ENCODE data around the gene ZNF821.

Gene ZNF821

DNA sequence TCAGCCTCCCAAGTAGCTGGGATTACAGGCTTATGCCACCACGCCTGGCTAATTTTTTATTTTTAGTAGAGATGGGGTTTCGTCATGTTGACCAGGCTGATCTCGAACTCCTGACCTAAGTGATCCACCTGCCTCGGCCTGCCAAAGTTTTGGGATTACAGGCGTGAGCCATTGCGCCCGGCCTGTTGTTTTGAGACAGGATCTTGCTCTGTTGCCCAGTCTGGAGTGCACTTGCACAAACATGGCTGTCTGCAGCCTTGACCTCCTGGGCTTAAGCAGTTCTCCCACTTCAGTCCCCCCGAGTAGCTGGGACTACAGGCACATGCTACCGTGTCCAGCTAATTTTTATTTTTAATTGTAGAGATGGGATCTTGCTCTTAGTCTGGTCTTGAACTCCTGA lies 20.3 kb upstream of the ZNF821 start:
- TF ChIP-seq, protein P1, sequence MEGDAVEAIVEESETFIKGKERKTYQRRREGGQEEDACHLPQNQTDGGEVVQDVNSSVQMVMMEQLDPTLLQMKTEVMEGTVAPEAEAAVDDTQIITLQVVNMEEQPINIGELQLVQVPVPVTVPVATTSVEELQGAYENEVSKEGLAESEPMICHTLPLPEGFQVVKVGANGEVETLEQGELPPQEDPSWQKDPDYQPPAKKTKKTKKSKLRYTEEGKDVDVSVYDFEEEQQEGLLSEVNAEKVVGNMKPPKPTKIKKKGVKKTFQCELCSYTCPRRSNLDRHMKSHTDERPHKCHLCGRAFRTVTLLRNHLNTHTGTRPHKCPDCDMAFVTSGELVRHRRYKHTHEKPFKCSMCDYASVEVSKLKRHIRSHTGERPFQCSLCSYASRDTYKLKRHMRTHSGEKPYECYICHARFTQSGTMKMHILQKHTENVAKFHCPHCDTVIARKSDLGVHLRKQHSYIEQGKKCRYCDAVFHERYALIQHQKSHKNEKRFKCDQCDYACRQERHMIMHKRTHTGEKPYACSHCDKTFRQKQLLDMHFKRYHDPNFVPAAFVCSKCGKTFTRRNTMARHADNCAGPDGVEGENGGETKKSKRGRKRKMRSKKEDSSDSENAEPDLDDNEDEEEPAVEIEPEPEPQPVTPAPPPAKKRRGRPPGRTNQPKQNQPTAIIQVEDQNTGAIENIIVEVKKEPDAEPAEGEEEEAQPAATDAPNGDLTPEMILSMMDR (IDR thresholded peaks at IDR 0.05; ENCODE audit: low read depth, low read length, missing control alignments): no peak
- in situ Hi-C loops (cut with HindIII; ENCODE audit: low sequenced_read_pairs): no loop called here
- H3K4me3 ChIP-seq (ENCODE audit: low read depth, low read length): no peak overlapping the region
- no peak for DNase-seq (ENCODE audit: low read depth)

DNA sequence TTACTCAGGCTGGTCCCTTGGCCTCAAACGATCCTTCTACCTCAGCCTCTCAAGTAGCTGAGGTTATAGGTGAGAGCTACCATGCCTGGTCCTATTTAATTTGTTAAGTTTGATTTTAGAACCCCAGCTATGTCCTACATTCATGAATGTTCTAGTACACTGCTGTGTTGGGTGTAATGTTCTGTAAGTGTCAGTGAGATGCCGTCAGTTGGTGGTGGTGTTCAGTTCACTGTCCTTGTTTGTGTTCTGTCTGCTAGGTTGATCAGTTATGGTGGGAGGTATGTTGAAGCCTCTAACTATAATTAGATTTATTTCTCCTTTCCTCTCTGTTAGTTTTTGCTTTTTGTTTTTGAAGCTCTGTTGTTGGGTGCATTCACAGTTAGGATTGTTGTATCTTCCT lies 19.6 kb upstream of the ZNF821 start:
- no peak for DNase-seq (ENCODE audit: low read depth)
- TF ChIP-seq, protein P1 (IDR thresholded peaks at IDR 0.05; ENCODE audit: low read depth, low read length, missing control alignments): no peak
- H3K4me3 ChIP-seq (ENCODE audit: low read depth, low read length): no peak overlapping the region
- in situ Hi-C loops (cut with HindIII; ENCODE audit: low sequenced_read_pairs): no loop called here

DNA sequence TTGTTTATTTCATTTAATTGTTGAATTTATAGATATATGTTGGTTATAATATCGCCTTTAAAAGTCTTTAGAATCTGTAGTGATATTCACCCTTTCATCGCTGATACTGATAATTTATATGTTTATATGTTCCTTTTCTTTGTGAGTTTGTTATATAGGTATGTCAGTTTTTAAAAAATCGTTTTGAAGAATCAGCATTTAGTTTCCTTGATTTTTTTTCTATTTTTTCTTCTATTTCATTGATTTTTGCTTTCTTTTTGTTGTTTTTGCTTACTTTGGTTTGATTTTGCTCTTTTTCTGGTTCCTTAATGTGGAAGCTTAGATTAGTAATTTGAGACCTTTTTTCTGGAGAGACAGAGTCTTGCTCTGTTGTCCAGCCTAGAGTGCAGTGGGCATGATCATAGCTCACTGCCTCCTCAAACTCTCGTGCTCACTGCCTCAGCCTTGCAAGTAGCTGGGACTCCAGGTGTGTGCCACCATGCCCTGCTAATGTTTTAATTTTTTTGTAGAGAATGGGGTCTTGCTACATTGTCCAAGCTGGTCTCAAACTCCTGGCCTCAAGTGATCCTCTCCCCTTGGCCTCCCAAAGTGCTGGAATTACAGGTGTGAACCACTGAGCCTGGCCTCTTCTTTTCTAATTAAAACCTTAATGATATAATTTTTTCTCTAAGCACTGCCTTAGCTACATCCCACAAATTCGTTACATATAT lies 18.8 kb upstream of the ZNF821 start:
- H3K4me3 ChIP-seq (ENCODE audit: low read depth, low read length): no peak overlapping the region
- no peak for DNase-seq (ENCODE audit: low read depth)
- TF ChIP-seq, protein P1 (IDR thresholded peaks at IDR 0.05; ENCODE audit: low read depth, low read length, missing control alignments): no peak
- in situ Hi-C loops (cut with HindIII; ENCODE audit: low sequenced_read_pairs): no loop called here

DNA sequence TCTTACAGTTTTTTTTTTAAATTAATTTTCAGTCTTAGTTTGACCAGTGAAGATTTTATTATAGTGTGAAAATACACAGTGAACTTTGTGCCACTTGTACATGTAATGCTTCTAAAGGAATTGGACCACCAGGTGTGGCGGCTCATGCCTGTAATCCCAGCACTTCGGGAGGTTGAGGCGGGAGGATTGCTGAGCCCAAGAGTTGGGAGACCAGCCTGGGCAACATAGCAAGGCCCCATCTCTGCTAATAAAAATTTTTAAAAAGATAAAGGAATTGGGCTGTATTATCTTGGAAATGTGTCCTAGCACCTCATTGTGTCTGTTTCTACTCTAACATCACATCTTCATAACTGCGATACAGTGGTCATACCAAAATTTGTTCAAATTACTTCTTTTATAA lies 15.2 kb upstream of the ZNF821 start:
- TF ChIP-seq, protein P1 (IDR thresholded peaks at IDR 0.05; ENCODE audit: low read depth, low read length, missing control alignments): no peak
- no peak for DNase-seq (ENCODE audit: low read depth)

DNA sequence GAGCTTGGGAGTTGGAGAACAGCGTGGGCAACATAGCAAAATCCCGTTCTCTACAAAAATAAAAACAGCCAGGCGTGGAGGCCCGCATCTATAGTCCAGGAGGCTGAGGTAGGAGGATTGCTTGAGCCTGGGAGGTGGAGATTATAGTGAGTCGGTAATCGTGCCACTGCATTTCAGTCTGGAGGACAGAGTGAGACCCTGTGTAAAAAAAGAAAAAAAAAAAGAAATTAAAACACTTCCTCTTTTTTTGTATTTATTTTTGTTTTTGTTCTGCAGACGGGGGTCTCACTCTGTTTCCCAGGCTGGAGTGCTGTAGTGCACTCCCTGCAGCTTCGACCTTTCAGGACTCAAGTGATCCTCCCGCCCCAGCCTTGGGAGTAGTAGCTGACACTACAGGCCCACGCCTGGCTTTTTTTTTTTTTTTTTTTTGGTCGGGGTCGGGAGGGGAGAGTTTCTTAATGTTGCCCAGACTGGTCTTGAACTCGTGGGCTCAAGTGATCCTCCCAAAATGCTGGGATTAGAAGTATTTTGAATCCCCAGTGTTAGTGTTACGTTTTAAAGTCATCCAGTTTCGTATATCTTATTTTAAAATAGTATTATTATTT lies 12.9 kb upstream of the ZNF821 start:
- DNase-seq (ENCODE audit: low read depth): no peak
- H3K4me3 ChIP-seq (ENCODE audit: low read depth, low read length): peak overlapping the region; percentile 100
- TF ChIP-seq, protein P1 (IDR thresholded peaks at IDR 0.05; ENCODE audit: low read depth, low read length, missing control alignments): no peak
- in situ Hi-C loops (cut with HindIII; ENCODE audit: low sequenced_read_pairs): no loop called here

More for the DNA sequence above, 15.2 kb upstream of the ZNF821 start:
- in situ Hi-C loops (cut with HindIII; ENCODE audit: low sequenced_read_pairs): no loop called here
- no peak overlapping the region for H3K4me3 ChIP-seq (ENCODE audit: low read depth, low read length)

DNA sequence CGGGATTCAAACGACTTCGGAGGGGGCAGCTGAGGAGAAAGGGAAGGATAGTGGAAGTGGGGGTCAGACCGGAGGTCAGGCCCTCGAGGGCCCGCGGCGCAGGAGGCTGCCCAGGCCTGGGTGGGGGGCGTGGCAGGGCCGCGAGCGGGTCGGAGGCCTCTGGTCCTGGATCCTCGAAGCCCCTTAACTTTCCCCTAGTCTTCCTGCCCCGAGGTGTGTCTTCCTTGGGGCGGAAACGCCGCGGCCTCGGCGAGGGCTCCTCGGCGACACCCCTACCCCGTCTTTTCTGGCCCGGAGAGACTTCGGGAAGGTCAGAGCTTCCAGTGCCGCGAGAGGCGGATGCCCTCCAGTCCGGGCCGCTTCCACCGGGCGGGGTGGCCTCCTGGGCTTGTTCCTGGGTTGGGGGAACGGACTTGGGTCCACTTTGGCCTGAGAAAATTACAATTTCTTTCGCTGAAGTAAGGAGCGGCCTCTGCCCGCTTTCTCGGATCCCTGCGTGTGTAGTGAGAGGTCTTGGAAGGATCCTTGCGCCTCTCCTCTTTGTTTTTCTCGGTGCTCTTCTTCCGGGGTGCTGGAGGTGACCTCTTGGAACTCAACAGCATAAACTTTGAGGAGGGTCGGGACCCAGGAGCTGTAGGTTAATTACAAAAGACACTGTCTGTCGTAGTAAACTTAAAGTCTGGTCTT lies 11.8 kb upstream of the ZNF821 start:
- H3K4me3 ChIP-seq (ENCODE audit: low read depth, low read length): peak overlapping the region; percentile 100
- in situ Hi-C loops (cut with HindIII; ENCODE audit: low sequenced_read_pairs): no loop called here
- DNase-seq (ENCODE audit: low read depth): no peak
- TF ChIP-seq, protein P1 (IDR thresholded peaks at IDR 0.05; ENCODE audit: low read depth, low read length, missing control alignments): no peak

All from astrocyte of the cerebellum (primary cell).